Parathyroid adenoma (tissue), 2 donors: ENCODE measurements around the gene NBEAL1.
A peak's percentile ranks its signal among the peaks of the same experiment; 100 is the strongest.
"Not testable (repeated sequence)": the region's sequence is repeated elsewhere in the genome, so short reads cannot be mapped to it uniquely, and the experiment has no call there.

Source experiments
- H2AFZ ChIP-seq: fragments of 300-600 bp; sonication (generic); one replicate; pipeline ENCODE4 v1.7.0; 2017; ENCODE audit warnings: antibody characterized with exemption, mild to moderate bottlenecking
- H3K27ac ChIP-seq: fragments of 300-600 bp; sonication (generic); one replicate; pipeline ENCODE4 v1.7.0; 2017
- H3K27me3 ChIP-seq: fragments of 300-600 bp; sonication (generic); one replicate; pipeline ENCODE4 v1.7.0; 2017; ENCODE audit warnings: low read length; ENCODE audit not compliant: control insufficient read depth, insufficient read depth
- H3K36me3 ChIP-seq: fragments of 300-600 bp; sonication (generic); one replicate; pipeline ENCODE4 v1.7.0; 2017; ENCODE audit warnings: low read length; ENCODE audit not compliant: control insufficient read depth, insufficient read depth
- H3K4me1 ChIP-seq: fragments of 300-600 bp; sonication (generic); one replicate; pipeline ENCODE4 v1.7.0; 2017; ENCODE audit warnings: control low read depth
- H3K4me2 ChIP-seq: fragments of 300-600 bp; sonication (generic); one replicate; pipeline ENCODE4 v1.7.0; 2017; ENCODE audit warnings: low read length
- H3K4me3 ChIP-seq: fragments of 300-600 bp; sonication (generic); one replicate; pipeline ENCODE4 v1.7.0; 2017; ENCODE audit warnings: low read depth, low read length
- H3K79me2 ChIP-seq: fragments of 300-600 bp; sonication (generic); one replicate; pipeline ENCODE4 v1.7.0; 2017; ENCODE audit warnings: control low read depth
- H3K9ac ChIP-seq: fragments of 300-600 bp; sonication (generic); one replicate; pipeline ENCODE4 v1.7.0; 2017; ENCODE audit warnings: mild to moderate bottlenecking
- H3K9me3 ChIP-seq: fragments of 300-600 bp; sonication (generic); one replicate; pipeline ENCODE4 v1.7.0; 2017; ENCODE audit warnings: low read length; ENCODE audit not compliant: control insufficient read depth
- TF ChIP-seq, protein P1 (sequence below): fragments of 300-600 bp; sonication (generic); IDR thresholded peaks from one replicate; pipeline ENCODE4 v1.7.0; 2017; ENCODE audit warnings: antibody characterized with exemption, mild to moderate bottlenecking
- donor health status: primary hyperparathyroidism.

NBEAL1 gene

GRCh38 chr2:203037026-203037425, 22.4 kb downstream of the NBEAL1 start:
- no peak overlapping the region for H2AFZ ChIP-seq
- peak overlapping the region; percentile 4 for H3K27ac ChIP-seq
- H3K4me1 ChIP-seq = no peaks in the 10 kb centered on the region
- TF ChIP-seq, protein P1, sequence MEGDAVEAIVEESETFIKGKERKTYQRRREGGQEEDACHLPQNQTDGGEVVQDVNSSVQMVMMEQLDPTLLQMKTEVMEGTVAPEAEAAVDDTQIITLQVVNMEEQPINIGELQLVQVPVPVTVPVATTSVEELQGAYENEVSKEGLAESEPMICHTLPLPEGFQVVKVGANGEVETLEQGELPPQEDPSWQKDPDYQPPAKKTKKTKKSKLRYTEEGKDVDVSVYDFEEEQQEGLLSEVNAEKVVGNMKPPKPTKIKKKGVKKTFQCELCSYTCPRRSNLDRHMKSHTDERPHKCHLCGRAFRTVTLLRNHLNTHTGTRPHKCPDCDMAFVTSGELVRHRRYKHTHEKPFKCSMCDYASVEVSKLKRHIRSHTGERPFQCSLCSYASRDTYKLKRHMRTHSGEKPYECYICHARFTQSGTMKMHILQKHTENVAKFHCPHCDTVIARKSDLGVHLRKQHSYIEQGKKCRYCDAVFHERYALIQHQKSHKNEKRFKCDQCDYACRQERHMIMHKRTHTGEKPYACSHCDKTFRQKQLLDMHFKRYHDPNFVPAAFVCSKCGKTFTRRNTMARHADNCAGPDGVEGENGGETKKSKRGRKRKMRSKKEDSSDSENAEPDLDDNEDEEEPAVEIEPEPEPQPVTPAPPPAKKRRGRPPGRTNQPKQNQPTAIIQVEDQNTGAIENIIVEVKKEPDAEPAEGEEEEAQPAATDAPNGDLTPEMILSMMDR = no peak
- H3K27me3 ChIP-seq = no peaks in the 10 kb centered on the region
- H3K9me3 ChIP-seq = no peaks in the 10 kb centered on the region
- H3K9ac ChIP-seq = no peak overlapping the region
- H3K4me2 ChIP-seq = no peak overlapping the region
- no peak overlapping the region for H3K4me3 ChIP-seq
- peaks cover 2% of the 10 kb centered on the region for H3K79me2 ChIP-seq
- H3K36me3 ChIP-seq = no peaks in the 10 kb centered on the region

DNA sequence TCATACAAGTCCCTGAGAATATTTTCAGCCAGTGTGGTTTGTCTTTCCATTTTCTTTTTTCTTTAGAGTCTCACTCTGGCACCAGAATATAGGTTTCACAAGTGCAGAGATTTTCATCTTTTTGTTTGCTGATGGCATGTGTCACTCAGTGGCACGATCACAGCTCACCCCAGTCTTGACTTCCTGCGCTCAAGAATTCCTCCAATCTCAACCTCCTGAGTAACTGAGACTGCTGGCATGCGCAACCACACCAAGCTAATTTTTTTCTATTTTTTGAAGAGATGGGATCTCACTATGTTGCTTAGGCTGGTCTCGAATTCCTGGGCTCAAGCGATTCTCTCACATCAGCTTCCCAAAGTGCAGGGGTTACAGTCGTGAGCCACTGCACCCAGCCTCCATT, 23.9 kb downstream of the NBEAL1 start:
- no peak overlapping the region for H3K27ac ChIP-seq
- no peaks in the 10 kb centered on the region for H3K9me3 ChIP-seq
- no peak overlapping the region for H2AFZ ChIP-seq
- H3K27me3 ChIP-seq = no peaks in the 10 kb centered on the region
- no peak overlapping the region for H3K4me2 ChIP-seq
- H3K79me2 ChIP-seq = peaks cover 2% of the 10 kb centered on the region
- H3K4me1 ChIP-seq = no peaks in the 10 kb centered on the region
- H3K4me3 ChIP-seq = no peak overlapping the region
- H3K36me3 ChIP-seq = no peaks in the 10 kb centered on the region
- TF ChIP-seq, protein P1 = no peak
- H3K9ac ChIP-seq = no peak overlapping the region

- not testable (repeated sequence) for H3K4me1 ChIP-seq, H3K79me2 ChIP-seq, H3K27ac ChIP-seq, H3K4me2 ChIP-seq, H3K9ac ChIP-seq, H3K36me3 ChIP-seq, H2AFZ ChIP-seq, H3K9me3 ChIP-seq, H3K4me3 ChIP-seq, H3K27me3 ChIP-seq
Observed at GRCh38 chr2:203039211-203039610, 24.5 kb downstream of the NBEAL1 start.

DNA sequence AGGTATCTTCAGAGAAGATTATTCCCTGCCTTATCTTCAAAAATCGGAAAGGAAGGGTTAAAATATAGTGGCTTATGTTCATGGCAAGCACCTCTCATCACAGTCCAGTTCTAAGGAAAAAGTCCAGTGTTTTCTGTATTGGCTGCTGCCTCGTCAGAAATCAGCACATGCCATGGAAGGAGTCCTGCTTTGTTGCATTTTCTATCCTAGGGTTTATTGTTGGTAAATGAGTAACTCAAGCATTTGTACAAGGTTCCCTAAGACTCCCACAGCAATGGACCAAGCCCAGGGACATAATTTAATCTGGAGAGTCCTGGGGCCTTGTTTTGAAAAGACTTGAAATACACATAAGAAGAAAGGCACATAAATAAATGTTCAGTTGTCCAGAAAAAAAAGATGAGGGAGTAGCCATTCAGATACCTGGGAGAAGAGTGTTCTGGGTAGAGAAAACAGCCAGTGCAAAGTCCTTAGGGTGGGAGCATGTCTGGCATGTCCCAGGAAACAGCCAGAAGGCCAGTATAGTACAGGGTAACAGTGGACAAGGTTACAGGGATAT, 26.4 kb downstream of the NBEAL1 start:
- H3K36me3 ChIP-seq = no peaks in the 10 kb centered on the region
- H3K27ac ChIP-seq = no peak overlapping the region
- no peaks in the 10 kb centered on the region for H3K4me1 ChIP-seq
- no peaks in the 10 kb centered on the region for H3K27me3 ChIP-seq
- no peaks in the 10 kb centered on the region for H3K9me3 ChIP-seq
- H3K79me2 ChIP-seq = peaks cover 2% of the 10 kb centered on the region
- no peak overlapping the region for H3K9ac ChIP-seq
- no peak overlapping the region for H2AFZ ChIP-seq
- H3K4me2 ChIP-seq = no peak overlapping the region
- H3K4me3 ChIP-seq = no peak overlapping the region
- TF ChIP-seq, protein P1 = no peak

- H3K27ac ChIP-seq = no peak overlapping the region
- no peaks in the 10 kb centered on the region for H3K9me3 ChIP-seq
- no peak overlapping the region for H2AFZ ChIP-seq
- no peak overlapping the region for H3K4me2 ChIP-seq
- no peak overlapping the region for H3K9ac ChIP-seq
- no peaks in the 10 kb centered on the region for H3K36me3 ChIP-seq
- H3K27me3 ChIP-seq = no peaks in the 10 kb centered on the region
- H3K4me1 ChIP-seq = no peaks in the 10 kb centered on the region
- TF ChIP-seq, protein P1 = no peak
- peaks cover 4% of the 10 kb centered on the region for H3K79me2 ChIP-seq
- no peak overlapping the region for H3K4me3 ChIP-seq
Observed at GRCh38 chr2:203042178-203042577, 27.5 kb downstream of the NBEAL1 start.
